AG04449 (cell line): ENCODE data around the gene PPDPF.

Experiments used
- CTCF ChIA-PET: fragments of 350-600 bp; formaldehyde crosslinking; extraction: SDS; loops from one replicate; lab custom pipeline; 2021; ENCODE audit warnings: antibody characterized with exemption; lab: Yijun Ruan, JAX
- POLR2A ChIA-PET: fragments of 400-600, 350-600 bp; formaldehyde crosslinking; extraction: SDS; loops from one replicate; lab custom pipeline; 2020; ENCODE audit warnings: antibody characterized with exemption, inconsistent platforms; lab: Yijun Ruan, JAX
- DNase-seq: peaks from one replicate; pipeline ENCODE4 v3.0.0-alpha.2; 2010; ENCODE audit warnings: low read depth, low spot score
- H3K4me3 ChIP-seq: 2 replicates; pipeline ENCODE4 v1.5.1; 2011; ENCODE audit warnings: low read depth, mild to moderate bottlenecking, control low read depth, low read length
- TF ChIP-seq, protein P1 (sequence below): IDR thresholded peaks from one replicate; pipeline ENCODE4 v1.5.1; 2011; ENCODE audit warnings: mild to moderate bottlenecking, moderate library complexity, low read length, control low read depth, inconsistent platforms; ENCODE audit not compliant: insufficient read depth; ENCODE audit errors: missing control alignments

The PPDPF gene

DNA sequence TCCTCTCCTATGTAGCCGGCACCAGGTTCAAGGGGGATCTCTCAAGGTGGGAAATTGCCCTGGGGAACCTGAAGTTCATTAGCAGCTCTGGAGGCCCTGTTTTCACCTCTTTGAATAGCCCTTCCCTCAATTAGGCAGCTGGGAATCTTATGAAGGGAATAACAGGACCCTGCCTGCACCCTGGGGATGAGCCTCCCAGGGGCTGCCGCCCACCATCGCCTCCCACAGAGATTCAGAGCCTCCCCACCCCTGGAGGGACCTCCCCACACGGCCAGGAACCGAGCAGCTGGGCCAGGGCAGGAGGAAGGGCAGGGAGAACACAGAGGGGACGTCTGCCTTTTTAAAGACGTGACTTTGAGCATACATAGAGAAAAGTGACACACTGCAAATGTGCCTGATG lies 17.0 kb upstream of the PPDPF start:
- no peak for DNase-seq
- POLR2A ChIA-PET, result no interaction called here
- TF ChIP-seq, protein P1, sequence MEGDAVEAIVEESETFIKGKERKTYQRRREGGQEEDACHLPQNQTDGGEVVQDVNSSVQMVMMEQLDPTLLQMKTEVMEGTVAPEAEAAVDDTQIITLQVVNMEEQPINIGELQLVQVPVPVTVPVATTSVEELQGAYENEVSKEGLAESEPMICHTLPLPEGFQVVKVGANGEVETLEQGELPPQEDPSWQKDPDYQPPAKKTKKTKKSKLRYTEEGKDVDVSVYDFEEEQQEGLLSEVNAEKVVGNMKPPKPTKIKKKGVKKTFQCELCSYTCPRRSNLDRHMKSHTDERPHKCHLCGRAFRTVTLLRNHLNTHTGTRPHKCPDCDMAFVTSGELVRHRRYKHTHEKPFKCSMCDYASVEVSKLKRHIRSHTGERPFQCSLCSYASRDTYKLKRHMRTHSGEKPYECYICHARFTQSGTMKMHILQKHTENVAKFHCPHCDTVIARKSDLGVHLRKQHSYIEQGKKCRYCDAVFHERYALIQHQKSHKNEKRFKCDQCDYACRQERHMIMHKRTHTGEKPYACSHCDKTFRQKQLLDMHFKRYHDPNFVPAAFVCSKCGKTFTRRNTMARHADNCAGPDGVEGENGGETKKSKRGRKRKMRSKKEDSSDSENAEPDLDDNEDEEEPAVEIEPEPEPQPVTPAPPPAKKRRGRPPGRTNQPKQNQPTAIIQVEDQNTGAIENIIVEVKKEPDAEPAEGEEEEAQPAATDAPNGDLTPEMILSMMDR, result no peak
- CTCF ChIA-PET, result no interaction called here
- H3K4me3 ChIP-seq, result no peak overlapping the region

DNA sequence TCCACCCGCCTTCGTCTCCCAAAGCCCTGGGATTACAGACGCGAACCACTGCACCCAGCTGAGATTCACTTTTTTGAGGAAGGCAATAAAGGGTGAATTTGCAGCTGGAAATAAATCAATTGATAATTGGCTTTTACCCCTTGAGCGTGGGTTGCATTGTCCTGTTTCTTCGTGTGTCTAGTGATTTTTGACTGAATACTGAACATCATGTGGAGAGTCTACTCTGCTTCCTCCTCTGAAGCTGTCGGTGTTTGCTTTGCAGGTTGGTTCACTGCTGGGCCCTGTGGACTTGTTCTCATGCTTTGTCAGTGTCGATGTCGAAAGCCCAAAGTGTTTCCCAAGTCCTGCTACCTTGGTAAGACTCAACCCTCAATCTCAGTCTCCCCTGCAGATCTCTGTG lies 15.9 kb upstream of the PPDPF start:
- no peak for DNase-seq
- ChIA-PET CTCF (interaction anchor here (0.9 to 2.9 kb wide), 2 partner anchors 8 to 469 kb away, joined by 3 to 19 read pairs; no protein-coding TSS in a partner anchor), POLR2A (no interaction called here)
- TF ChIP-seq, protein P1, result no peak
- H3K4me3 ChIP-seq, result no peak overlapping the region

DNA sequence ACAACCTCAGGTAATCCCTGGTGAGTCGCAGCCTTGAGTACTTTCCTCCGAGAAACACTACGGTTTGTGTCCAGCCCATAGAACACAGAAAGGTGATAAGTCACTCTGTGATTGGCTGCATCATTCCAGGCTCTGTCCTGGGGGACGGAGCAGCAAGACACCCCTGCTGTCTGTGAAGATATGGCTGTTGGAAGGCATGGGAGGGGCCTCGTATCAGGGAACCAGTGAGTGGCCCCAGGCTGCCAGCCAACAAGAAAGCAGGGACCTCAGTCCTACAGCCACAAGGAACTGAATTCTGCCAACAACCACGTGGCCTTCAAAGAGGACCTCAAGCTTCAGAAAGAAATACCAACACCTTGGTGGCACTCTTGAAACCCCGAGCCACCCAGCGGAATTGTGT lies 15.3 kb upstream of the PPDPF start:
- DNase-seq, result no peak
- no peak overlapping the region for H3K4me3 ChIP-seq
- ChIA-PET POLR2A (no interaction called here), CTCF (interaction anchor here (2.9 kb wide), 1 partner anchor 8 kb away, joined by 19 read pairs; no protein-coding TSS in a partner anchor)
- TF ChIP-seq, protein P1, result no peak

DNA sequence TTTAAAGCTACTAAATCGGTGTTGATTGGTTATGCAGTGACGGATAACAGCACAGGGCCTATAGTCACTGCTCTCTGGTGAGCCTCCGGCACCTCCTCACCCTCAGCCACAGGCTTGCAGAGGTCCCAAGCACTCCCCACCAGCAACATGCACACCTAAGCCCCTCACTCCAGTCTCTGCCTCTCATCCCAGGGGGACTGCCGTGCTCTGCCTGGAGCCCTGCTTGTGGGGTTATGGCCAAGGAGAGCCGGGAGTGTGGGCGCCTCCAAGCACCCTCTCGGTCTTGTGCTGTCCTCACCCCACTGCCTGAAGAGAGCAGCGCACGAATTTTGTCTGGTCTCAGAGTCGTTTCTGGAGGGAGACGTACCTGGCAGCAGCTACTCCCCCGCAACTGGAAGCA lies 14.8 kb upstream of the PPDPF start:
- no peak for DNase-seq
- CTCF ChIA-PET, result interaction anchor here (2.9 kb wide), 1 partner anchor 9 kb away, joined by 19 read pairs; no protein-coding TSS in a partner anchor
- TF ChIP-seq, protein P1, result no peak
- POLR2A ChIA-PET, result no interaction called here
- no peak overlapping the region for H3K4me3 ChIP-seq

DNA sequence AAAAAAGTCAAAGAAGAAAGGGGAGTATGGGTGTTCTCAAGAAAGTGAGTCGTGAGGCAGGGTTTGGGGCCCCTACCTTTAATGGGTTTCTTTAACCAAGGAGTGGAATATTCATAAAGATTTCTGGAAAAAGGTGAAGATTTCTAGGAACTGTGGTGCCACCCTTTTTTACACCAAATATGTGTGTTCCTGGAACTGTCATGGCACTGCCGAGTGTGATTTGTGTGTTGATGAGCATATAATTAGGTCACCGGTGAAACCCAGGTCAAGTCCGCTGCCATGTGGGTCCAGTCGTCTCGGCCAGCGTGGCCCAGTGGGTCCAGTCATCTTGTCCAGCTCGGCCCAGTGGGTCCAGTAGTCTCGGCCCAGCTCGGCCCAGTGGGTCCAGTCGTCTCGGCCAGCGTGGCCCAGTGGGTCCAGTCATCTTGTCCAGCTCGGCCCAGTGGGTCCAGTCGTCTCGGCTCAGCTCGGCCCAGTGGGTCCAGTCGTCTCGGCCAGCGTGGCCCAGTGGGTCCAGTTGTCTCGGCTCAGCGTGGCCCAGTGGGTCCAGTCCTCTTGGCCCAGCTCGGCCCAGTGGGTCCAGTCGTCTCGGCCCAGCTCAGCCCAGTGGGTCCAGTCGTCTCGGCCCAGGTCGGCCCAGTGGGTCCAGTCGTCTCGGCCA lies 13.4 kb upstream of the PPDPF start:
- POLR2A ChIA-PET, result no interaction called here
- TF ChIP-seq, protein P1, result no peak
- no peak overlapping the region for H3K4me3 ChIP-seq
- CTCF ChIA-PET, result interaction anchor here (2.9 to 3.3 kb wide), 2 partner anchors 10 to 11 kb away, joined by 19 to 26 read pairs; no protein-coding TSS in a partner anchor
- DNase-seq, result no peak

DNA sequence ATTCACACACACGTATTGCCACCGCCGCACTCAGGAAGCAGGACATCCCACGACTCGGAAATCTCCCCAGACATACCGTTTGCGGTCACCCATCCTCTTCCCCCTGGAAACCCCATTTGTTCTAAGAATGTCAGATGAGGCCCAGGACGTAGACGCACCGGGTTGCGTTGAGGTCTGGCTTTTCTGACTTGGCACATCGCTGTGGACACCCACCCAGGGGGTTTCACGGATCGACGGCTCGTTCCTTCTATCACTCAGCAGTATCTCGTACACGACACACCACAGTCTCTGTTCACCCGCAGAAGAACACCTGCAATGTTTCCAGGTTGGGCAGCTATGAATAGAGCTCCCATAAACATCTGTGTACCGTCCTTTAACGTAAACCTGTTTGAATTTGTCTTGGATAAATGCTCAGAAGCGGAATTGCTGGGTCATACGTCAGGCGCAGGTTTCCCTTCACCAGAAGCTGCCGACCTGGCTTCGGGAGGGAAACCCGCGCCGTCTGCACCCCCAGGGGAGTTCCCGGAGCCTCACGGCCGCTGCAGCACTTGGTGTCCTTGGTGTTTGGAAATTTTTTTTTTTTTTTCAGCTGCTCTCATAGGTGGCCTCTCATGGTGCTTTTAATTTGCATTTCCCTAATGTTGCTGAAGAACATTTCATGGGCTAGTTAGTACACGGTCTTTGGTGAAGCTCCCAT lies 12.3 kb upstream of the PPDPF start:
- no peak for DNase-seq
- TF ChIP-seq, protein P1, result no peak
- H3K4me3 ChIP-seq, result no peak overlapping the region
- ChIA-PET CTCF (interaction anchor here (3.3 kb wide), 1 partner anchor 12 kb away, joined by 26 read pairs; no protein-coding TSS in a partner anchor), POLR2A (no interaction called here)
